H1 (cell line): Measurements from ENCODE around the gene PHTF1. TPM values are rescaled to one million over a fixed set of nuclear protein-coding genes. Genes with fewer than 3 reads are reported as not detected.

Source experiments
- ATF2 ChIP-seq: IDR thresholded peaks from 2 replicates; pipeline ENCODE4 v1.6.1; 2012; ENCODE audit warnings: low read length, inconsistent platforms
- ATF3 ChIP-seq: IDR thresholded peaks from 2 replicates; pipeline ENCODE4 v1.6.1; 2011; ENCODE audit warnings: low read depth, mild to moderate bottlenecking, low read length; ENCODE audit not compliant: insufficient read depth
- CHD7 ChIP-seq: fragments of 300-600 bp; sonication (generic); IDR thresholded peaks from 2 replicates; pipeline ENCODE4 v1.7.1; 2012; ENCODE audit warnings: low read length, moderate library complexity, mild to moderate bottlenecking, inconsistent platforms; ENCODE audit not compliant: insufficient replicate concordance
- POU5F1 ChIP-seq: IDR thresholded peaks from 2 replicates; pipeline ENCODE4 v1.6.1; 2011; ENCODE audit warnings: low read depth, mild to moderate bottlenecking, low read length, moderate library complexity
- SP4 ChIP-seq: IDR thresholded peaks from 2 replicates; pipeline ENCODE4 v1.6.1; 2012; ENCODE audit warnings: low read length, inconsistent platforms
- polyA plus RNA-seq, 7 experiments: library from polyadenylated mRNA; depleted of rRNA in 3 of 7; stranded (reverse) in 5 of 7; unstranded in 2 of 7; fragments of >200 nt in 5 of 7; fragments of 200-250 nt in 2 of 7; gene quantifications; 1 replicate in 5 of 7; 2 replicates in 1 of 7; 4 replicates in 1 of 7; pipeline versions ENCODE4 v1.2.1 to v1.2.3, GENCODE V29; 2011 to 2013; ENCODE audit warnings: missing spikeins in 2 of 7, mixed read lengths in 2 of 7
- total RNA-seq: library from RNA; stranded (reverse); fragmentation: NEBNext Ultra II Directional; extraction: Animal tissue kit (Norgen Biotek cat#: 25700); gene quantifications from 2 replicates; pipeline ENCODE4 v1.2.1, GENCODE V29; 2021

Gene PHTF1
- total and polyA plus RNA-seq, 2 of the 8 experiments (the other 6 are each of a cell fraction or from before 2014, with no cell fraction given): 9.1 to 26.9 TPM

- TF ChIP-seq ATF3 (no peak), POU5F1 (no peak), CHD7 (no peak), SP4 (no peak), ATF2 (no peak)
These were observed 33.2 kb upstream of the PHTF1 start (continued) for GRCh38 chr1:113792471-113792870.
